NCI-H2171 treated with DMSO at 0.1 percent for 48 hours (cell line): ENCODE measurements around the gene KRT82.

Experiments
- DNase-seq: peaks from one replicate; lab custom pipeline; 2025; lab: John Stamatoyannopoulos, UW

The KRT82 gene

DNA sequence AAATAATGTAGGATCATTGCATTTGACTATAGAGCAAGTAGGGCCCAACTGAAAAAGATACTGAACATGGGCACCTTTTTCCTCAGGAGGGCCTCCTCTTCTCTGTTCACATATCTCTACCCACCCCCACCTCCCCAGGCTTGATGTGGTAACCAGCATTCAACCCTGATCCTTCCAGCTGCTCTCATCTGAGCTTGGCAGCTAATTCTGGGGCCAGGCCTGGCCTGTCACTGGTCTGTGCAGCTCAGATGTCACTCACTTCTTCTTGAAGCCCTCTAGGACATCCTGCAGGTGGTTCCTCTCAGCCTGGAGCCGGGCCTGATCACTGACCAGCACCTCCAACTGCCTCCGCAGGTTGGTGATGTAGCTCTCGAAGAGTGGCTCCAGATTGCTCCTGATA, 22.8 kb downstream of the KRT82 start:
- no peak for DNase-seq

- DNase-seq: no peak
Measured at GRCh38 chr12:52382854-52383253, 23.3 kb downstream of the KRT82 start.

DNA sequence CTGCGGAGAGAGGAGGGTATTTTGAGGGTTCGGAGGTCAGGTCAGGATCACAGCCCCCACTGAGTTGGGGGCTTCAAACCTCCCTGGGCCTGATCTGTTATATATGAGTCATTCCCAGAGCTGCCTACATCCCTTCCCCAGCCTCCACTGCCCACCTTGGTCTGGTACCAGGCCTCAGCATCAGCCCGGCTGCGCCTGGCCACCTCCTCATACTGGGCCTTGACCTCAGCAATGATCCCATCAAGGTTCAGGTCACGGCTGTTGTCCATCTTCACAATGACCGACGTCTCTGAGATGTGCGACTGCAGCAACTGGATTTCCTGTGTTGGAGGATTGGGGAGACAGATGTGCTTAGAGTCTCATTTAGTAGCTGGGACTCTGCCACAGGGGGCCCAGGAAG, 24.9 kb downstream of the KRT82 start:
- no peak for DNase-seq

- DNase-seq: no peak
Measured at GRCh38 chr12:52380271-52380694, 25.9 kb downstream of the KRT82 start.

DNA sequence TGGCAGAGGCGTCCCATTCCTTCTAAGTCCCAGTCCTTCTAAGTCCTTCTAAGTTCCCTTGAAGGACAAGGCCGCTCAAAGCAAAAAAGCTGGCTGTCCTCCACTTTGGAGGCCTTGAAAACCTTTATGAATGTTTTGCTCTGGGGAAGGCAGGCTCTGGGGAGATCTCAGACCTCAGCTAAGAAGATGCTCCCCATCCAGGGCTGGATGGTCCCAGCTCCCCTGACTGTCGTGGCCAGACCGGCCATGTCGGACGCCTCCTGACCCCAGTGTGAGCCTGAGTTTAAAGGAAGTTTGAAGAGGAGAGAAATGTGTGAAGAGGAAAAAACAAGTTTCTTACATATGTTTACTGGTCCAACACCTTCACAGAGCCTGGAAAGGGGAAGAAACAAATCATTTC, 26.6 kb downstream of the KRT82 start:
- no peak for DNase-seq

- DNase-seq: no peak
Measured at GRCh38 chr12:52378091-52378490, 28.0 kb downstream of the KRT82 start.

GRCh38 chr12:52377266-52377665, 28.9 kb downstream of the KRT82 start:
- DNase-seq: no peak

DNA sequence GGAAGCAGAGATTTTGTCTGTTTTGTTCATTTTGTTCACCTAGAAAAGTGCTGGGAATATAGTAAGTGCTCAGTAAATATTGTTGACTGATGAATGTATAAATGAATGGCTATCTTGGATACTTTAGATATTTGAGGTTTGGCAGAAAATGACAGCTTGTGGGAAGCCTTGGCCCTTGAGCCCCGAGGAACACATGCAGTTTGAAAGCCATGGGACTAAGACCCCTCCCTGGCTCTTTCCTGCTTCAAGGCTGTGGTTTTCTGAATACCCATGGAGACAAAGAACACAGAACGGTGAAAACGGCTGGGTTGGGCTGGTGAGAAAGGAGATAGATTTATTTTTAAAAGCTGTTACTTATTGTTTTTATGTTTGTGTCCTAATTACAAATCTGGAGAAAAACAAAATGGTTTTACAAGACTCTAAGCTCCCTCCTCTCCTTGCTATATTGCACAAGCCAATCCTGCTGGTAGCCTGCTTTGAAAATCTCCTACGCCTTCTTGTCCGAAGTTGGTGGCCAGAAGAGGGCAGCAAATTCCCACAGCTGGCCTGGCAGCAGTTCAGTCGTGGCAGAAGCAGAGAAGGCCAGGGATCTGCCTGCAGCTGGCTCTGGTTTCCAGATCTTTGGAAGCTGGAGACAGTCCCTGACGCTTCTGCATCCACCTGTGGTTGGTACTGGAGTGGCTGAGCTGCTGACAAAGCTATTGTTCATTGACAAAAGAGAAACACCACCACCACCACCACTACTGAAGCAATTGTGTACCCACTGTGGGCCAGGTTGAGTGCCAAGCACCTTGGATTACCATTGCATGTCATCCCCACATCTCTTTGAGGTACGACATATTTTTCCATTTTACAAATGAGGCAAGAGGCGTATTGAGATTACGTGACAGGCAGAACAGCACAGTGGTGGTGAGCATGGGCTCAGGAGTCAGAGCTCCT, 33.6 kb downstream of the KRT82 start:
- peak; percentile 93 for DNase-seq

DNA sequence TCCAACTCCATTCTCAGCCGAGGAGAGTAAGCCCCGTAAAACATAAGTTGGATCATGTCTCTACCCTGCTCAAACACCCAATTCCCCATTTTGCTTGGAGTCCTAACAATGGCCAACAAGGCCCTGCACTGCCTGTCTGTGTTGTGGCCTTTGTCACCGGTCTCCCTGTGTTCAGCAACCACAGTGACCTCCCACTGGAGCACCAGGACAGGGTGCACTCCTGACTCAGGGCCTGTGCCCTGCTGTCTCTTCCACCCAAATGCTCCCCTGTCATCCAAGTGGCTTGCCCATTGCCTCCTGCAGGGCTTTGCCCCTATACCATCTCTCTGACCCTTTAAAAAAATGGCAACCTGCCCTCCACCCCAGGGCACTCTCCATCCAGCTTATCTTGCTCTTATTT, 34.4 kb downstream of the KRT82 start:
- DNase-seq: no peak

DNA sequence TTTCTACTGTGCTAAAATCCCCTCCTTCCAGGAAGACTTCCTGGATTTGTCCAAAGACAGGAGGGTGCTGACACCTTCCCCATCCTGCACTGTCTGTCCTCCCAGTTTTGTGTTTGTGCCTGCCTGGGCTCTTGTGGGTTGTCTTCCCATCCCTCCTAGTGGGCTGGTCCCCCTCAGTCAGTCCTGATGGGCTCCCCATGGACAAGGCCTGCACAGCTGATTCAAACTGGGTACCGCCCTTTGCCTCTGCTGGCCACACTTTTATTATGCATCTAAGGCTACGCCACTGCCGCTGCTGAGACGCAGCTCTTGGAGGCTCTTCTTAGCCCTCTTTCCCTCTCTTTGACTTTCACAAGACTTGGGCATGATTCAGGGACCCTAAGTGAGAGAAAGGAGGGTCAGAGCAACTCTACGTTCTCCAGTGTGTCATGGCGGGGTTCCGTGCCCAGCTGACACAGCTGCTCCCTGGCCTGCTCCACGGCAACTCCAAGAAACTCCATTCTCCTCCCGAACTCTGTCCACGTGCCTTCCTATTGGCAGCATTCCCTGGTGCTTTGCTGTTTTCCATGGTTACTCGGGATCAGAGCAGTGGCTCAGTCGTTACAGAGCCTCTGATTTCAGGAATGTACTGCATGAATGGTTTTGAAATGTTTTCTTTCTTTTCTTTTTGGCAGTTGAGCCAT, 35.1 kb downstream of the KRT82 start:
- no peak for DNase-seq

- no peak for DNase-seq
Measured at GRCh38 chr12:52369809-52370208, 36.3 kb downstream of the KRT82 start.

DNA sequence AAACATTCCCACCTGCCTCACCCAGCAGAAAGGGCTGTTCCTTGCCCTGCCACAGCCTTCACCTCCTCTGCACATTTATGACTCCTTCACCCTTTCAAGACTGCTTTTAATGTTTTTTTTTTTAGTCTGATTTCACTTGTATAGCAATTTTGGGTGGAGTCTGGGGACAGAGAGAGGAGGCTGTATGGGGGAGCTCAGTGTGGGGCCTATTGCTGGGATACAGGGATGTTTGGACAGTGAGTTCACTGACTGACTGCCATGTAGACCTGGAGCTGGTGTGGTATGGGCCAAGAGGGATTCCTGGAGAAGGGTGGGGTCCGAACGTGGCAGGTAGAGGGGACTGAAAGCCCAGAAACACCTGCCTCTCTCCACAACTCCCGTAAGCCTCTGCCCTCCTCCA, 36.9 kb downstream of the KRT82 start:
- no peak for DNase-seq

DNA sequence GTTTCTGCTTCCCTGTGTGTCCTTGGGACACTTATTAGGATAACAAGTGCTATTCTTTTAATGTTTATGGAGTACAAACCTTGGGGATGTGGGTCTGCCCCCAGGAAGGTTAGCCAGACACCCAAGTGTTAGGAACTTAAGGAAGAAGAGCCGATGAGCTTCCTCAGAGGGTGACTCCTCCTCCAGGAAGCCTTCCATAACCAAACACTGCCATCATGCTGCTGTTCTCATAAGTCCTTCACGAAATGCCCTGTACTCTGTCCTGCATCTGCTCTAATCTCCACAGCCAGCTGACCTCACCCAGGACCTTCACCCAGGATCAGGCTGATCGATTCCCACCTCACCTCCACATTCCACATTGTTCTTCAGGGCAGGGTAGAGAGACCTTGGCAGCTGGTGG, 37.6 kb downstream of the KRT82 start:
- DNase-seq: no peak

DNA sequence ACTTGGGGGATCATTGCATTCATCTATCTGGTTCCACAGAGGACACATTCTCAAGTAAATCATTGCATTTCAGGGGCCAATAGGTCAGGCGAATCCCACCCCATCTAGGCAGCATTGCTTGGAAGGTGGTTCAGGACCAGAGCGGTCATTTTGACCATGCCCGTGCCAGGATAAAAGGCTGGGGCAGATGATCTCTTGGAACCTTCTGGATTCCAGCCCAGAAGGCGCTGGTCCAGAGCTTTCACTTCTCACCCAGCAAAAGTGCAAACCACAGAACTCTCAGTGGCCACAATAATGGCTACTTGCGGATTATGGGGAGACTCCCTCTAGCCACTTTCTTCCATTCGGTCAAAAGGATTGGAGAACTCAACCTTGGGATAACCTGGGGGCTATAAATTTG, 38.3 kb downstream of the KRT82 start:
- no peak for DNase-seq

- DNase-seq: no peak
Measured at GRCh38 chr12:52366738-52367485, 39.2 kb downstream of the KRT82 start, which contains the start of gene KRT85. Gene KRT85, minus strand, starts transcription at chr12:52367481. Its CDS starts 76 bp downstream, at chr12:52367405.

GRCh38 chr12:52364901-52365489, 41.1 kb downstream of the KRT82 start:
- no peak for DNase-seq

GRCh38 chr12:52364061-52364460, 42.1 kb downstream of the KRT82 start:
- DNase-seq: no peak

- no peak for DNase-seq
Measured at GRCh38 chr12:52363111-52363679, 42.9 kb downstream of the KRT82 start.

- DNase-seq: no peak
Measured at GRCh38 chr12:52362118-52362726, 43.9 kb downstream of the KRT82 start.

- DNase-seq: no peak
Measured at GRCh38 chr12:52361553-52361952, 44.6 kb downstream of the KRT82 start.

DNA sequence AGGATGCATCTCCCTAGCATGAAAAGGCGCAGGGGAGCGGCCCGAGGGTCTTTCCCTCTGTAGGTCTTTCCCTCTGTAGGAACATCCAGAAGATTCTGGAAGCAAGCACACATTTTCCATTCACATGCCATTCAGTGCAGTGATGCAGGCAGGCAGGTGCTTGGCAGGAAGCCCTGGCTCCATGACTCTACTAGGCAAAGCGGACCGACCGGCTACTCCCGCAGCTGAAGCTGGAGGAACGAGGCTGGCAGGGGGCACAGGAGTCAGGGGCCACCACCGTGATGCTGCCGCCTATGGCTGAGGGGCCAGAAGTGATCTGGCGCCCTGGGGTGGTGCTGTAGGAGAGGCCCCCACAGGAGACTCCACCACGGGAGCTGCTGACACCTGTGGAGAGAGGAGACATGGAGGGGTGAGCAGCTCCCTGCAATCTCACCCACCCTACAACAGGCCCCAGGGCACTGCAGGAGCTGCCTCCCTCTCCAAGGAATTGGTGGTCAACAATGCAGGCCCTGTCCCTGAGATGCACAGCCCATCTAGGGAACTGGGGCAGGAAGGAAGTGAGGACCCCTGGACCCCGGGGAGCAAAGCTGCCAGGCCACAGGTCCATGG, 45.4 kb downstream of the KRT82 start:
- no peak for DNase-seq
